DOHH2 (cell line): ENCODE results near the gene AMH.

Experiments used
- CTCF ChIP-seq: fragments of 200-600 bp; sonication (generic); IDR thresholded peaks from one replicate; pipeline ENCODE4 v1.5.1; 2014; ENCODE audit warnings: antibody characterized with exemption, mild to moderate bottlenecking, low read depth, low read length; ENCODE audit not compliant: poor library complexity, severe bottlenecking
- EZH2phosphoT487 ChIP-seq: fragments of 200-600 bp; sonication (generic); IDR thresholded peaks from 2 replicates; pipeline ENCODE4 v1.6.1; 2017; ENCODE audit warnings: borderline replicate concordance, mild to moderate bottlenecking, antibody characterized with exemption, low read length, moderate library complexity, mixed read lengths

GRCh38 chr19:2255982-2256685 is 7.0 kb downstream of the AMH start, which contains the start of gene JSRP1:
- no peak for TF ChIP-seq CTCF
- TF ChIP-seq EZH2phosphoT487 = no peak
